Gastrocnemius medialis (tissue), 4 donors: Measurements from ENCODE around the gene SFI1. TPM values are rescaled to one million over a fixed set of nuclear protein-coding genes. Genes with fewer than 3 reads are reported as not detected.
A peak's percentile ranks its signal among the peaks of the same experiment; 100 is the strongest.
"Not testable (repeated sequence)": the region's sequence is repeated elsewhere in the genome, so short reads cannot be mapped to it uniquely, and the experiment has no call there.

Experiments
- ATAC-seq, 2 donors: fragments of 150-250 bp; one replicate each; pipeline ENCODE4 v1.9.1; 2016
- DNase-seq, 2 donors: peaks; one replicate each; pipeline ENCODE4 v3.0.0-alpha.2; 2019
- H3K27ac ChIP-seq, 4 donors: fragments of 200-600 bp; sonication (generic); 1 replicate in 1 of 4; 2 replicates in 3 of 4; pipeline ENCODE4 v1.5.1; 2016 to 2018; ENCODE audit warnings: mild to moderate bottlenecking in 2 of 4, moderate library complexity in 1 of 4
- H3K27me3 ChIP-seq, 3 donors: fragments of 200-600 bp; sonication (generic) in 2 of 3; 1 replicate in 1 of 3; 2 replicates in 2 of 3; pipeline versions ENCODE4 v1.5.1 to v1.6.0; 2016 to 2019; ENCODE audit warnings: mild to moderate bottlenecking in 1 of 3, moderate library complexity in 1 of 3
- H3K36me3 ChIP-seq, 2 donors: fragments of 200-600 bp; sonication (generic) in 1 of 2; one replicate each; pipeline ENCODE4 v1.5.1; 2017 to 2018
- H3K4me1 ChIP-seq, 2 donors: fragments of 200-600 bp; sonication (generic) in 1 of 2; one replicate each; pipeline ENCODE4 v1.5.1; 2016 to 2017; ENCODE audit warnings: mild to moderate bottlenecking in 2 of 2
- H3K4me3 ChIP-seq, 4 donors: fragments of 200-600 bp; sonication (generic) in 3 of 4; 1 replicate in 1 of 4; 2 replicates in 3 of 4; pipeline ENCODE4 v1.5.1; 2016 to 2019; ENCODE audit warnings: mild to moderate bottlenecking in 2 of 4
- H3K9me3 ChIP-seq, 3 donors: fragments of 200-600 bp; sonication (generic) in 2 of 3; 1 replicate in 1 of 3; 2 replicates in 2 of 3; pipeline ENCODE4 v1.5.1; 2016 to 2019
- POLR2A ChIP-seq, 2 donors: fragments of 450-650 bp; IDR thresholded peaks; one replicate each; pipeline ENCODE4 v1.6.1; 2017; ENCODE audit warnings: antibody characterized with exemption in 2 of 2, mild to moderate bottlenecking in 2 of 2, moderate library complexity in 2 of 2
- in situ Hi-C, 4 donors: fragments of 200-750 bp; cut with MboI; loops; one replicate each; pipeline versions ENCODE4 v1.15.0 to v1.8.0; 2017; ENCODE audit warnings: low sequenced_read_pairs in 4 of 4
- intact Hi-C: fragments of 100-400 bp; cut with DNase I; formaldehyde crosslinking; loops from one replicate; pipeline ENCODE4 v1.15.1; 2023; ENCODE audit warnings: low total_unique reads
- total RNA-seq, 4 donors: library from RNA; depleted of rRNA; stranded (reverse); fragments of >200 nt; gene quantifications; one replicate each; pipeline versions ENCODE4 v1.1.0 to v1.2.3, GENCODE V29; 2016
- TF ChIP-seq, protein P1 (sequence below), 5 experiments: fragments of 450-650 bp in 3 of 5; fragments of 200-600 bp in 2 of 5; sonication (generic) in 2 of 5; IDR thresholded peaks in 4 of 5; conservative IDR thresholded peaks in 1 of 5; 1 replicate in 4 of 5; 2 replicates in 1 of 5; pipeline ENCODE4 v1.5.1; 2016 to 2019; ENCODE audit warnings: antibody characterized with exemption in 5 of 5, mild to moderate bottlenecking in 3 of 5, moderate library complexity in 3 of 5

Gene SFI1
- total RNA-seq, 4 donors from 2014 or later = 1.1 to 12.6 (median 2.7) TPM

- Histone ChIP-seq H3K4me3 (no peak overlapping the region), H3K27me3 (no peaks in the 10 kb centered on the region), H3K4me1 (peaks cover 23 to 32% of the 10 kb centered on the region in 2 donors), H3K27ac (peak overlapping the region; percentile 49 to 72 (median 60)), H3K9me3 (no peaks in the 10 kb centered on the region), H3K36me3 (peaks cover 0 to 6% of the 10 kb centered on the region in 2 donors)
- TF ChIP-seq, protein P1, sequence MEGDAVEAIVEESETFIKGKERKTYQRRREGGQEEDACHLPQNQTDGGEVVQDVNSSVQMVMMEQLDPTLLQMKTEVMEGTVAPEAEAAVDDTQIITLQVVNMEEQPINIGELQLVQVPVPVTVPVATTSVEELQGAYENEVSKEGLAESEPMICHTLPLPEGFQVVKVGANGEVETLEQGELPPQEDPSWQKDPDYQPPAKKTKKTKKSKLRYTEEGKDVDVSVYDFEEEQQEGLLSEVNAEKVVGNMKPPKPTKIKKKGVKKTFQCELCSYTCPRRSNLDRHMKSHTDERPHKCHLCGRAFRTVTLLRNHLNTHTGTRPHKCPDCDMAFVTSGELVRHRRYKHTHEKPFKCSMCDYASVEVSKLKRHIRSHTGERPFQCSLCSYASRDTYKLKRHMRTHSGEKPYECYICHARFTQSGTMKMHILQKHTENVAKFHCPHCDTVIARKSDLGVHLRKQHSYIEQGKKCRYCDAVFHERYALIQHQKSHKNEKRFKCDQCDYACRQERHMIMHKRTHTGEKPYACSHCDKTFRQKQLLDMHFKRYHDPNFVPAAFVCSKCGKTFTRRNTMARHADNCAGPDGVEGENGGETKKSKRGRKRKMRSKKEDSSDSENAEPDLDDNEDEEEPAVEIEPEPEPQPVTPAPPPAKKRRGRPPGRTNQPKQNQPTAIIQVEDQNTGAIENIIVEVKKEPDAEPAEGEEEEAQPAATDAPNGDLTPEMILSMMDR (IDR thresholded peaks at IDR 0.05 in 4 of 5, conservative IDR thresholded peaks at IDR 0.05 in 1 of 5) = no peak
- TF ChIP-seq POLR2A (IDR thresholded peaks at IDR 0.05) = no peak
- no peak for ATAC-seq
- intact Hi-C loops = no loop called here
- in situ Hi-C loops = loop anchor here in 1 of 4 donors (25.0 kb wide), 1 partner anchor 284 kb away; the partner anchor contains the start of gene YWHAH
- DNase-seq = no peak
Measured at GRCh38 chr22:31652911-31653684, 156.8 kb downstream of the SFI1 start.

- intact Hi-C loops (no loop called here), in situ Hi-C loops (loop anchor here in 1 of 4 donors (25.0 kb wide), 1 partner anchor 283 kb away; the partner anchor contains the start of gene YWHAH)
- Histone ChIP-seq H3K4me3 (no peak overlapping the region), H3K27ac (peak overlapping the region; percentile 16 to 72 (median 52)), H3K36me3 (peaks cover 0 to under 1% of the 10 kb centered on the region in 2 donors), H3K4me1 (peaks cover 23 to 32% of the 10 kb centered on the region in 2 donors), H3K27me3 (no peaks in the 10 kb centered on the region), H3K9me3 (no peaks in the 10 kb centered on the region)
- DNase-seq = peak in 1 of 2 donors; percentile 44
- TF ChIP-seq POLR2A (IDR thresholded peaks at IDR 0.05) = no peak
- TF ChIP-seq, protein P1 (IDR thresholded peaks at IDR 0.05 in 4 of 5, conservative IDR thresholded peaks at IDR 0.05 in 1 of 5) = no peak
- ATAC-seq = peak; percentile 61 to 75
Measured at GRCh38 chr22:31653944-31654343, 157.6 kb downstream of the SFI1 start.

DNA sequence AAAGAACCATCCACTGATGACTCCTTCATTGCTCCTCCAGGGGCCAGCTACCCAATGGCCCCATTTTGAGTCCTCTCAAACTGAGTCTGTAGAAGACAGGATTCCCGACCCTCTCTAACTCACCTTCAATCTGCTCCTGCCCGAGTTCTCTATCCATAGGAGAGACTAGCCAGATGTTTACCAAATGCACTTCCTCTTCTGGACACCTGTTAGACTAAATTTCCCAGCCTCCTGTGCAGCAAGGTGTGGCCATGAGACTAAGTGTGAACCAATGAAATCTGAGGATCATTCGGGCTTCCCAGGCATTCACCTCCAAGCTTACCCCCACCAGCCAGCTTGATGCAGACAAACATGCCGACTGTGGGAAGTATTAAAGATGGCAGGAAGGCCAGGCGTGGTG is 158.1 kb downstream of the SFI1 start:
- intact Hi-C loops (no loop called here), in situ Hi-C loops (loop anchor here in 1 of 4 donors (25.0 kb wide), 1 partner anchor 283 kb away; the partner anchor contains the start of gene YWHAH)
- Histone ChIP-seq H3K4me3 (no peak overlapping the region), H3K27me3 (no peaks in the 10 kb centered on the region), H3K36me3 (no peaks in the 10 kb centered on the region), H3K9me3 (no peaks in the 10 kb centered on the region), H3K27ac (peak overlapping the region; percentile 16 to 72 (median 52)), H3K4me1 (peaks cover 27 to 32% of the 10 kb centered on the region in 2 donors)
- no peak for ATAC-seq
- TF ChIP-seq POLR2A (IDR thresholded peaks at IDR 0.05) = no peak
- TF ChIP-seq, protein P1 (IDR thresholded peaks at IDR 0.05 in 4 of 5, conservative IDR thresholded peaks at IDR 0.05 in 1 of 5) = no peak
- no peak for DNase-seq

GRCh38 chr22:31659246-31659645 is 162.9 kb downstream of the SFI1 start:
- in situ Hi-C loops = loop anchor here in 1 of 4 donors (25.0 kb wide), 1 partner anchor 278 kb away; the partner anchor contains the start of gene YWHAH
- DNase-seq = no peak
- H3K9me3 ChIP-seq = no peaks in the 10 kb centered on the region

DNA sequence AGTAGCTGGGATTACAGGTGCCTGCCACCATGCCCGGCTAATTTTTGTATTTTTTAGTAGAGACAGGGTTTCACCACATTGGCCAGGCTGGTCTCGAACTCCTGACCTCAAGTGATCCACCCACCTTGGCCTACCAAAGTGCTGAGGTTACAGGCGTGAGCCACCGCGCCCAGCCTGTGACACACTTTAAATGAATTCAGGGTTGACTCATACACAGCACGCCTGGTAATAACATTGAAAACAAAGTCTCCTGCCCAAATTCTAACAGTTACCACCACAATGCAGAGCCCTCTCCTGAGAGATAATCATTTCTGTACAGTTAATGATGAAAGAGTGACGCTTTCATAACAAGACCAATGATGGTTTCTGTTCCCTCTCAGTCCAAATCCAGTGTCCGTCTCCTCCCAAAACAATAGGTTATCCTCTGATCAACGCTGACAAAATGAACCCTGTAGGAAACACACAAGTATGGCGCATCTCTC is 164.6 kb downstream of the SFI1 start:
- intact Hi-C loops = loop anchor here (10.0 kb wide), 2 partner anchors 284 to 814 kb away; partner anchors contain the start of genes FBXO7 and YWHAH
- DNase-seq, ATAC-seq, H3K9me3 ChIP-seq, H3K27me3 ChIP-seq, H3K36me3 ChIP-seq: not testable (repeated sequence)
- in situ Hi-C loops = loop anchor here in 1 of 4 donors (25.0 kb wide), 1 partner anchor 276 kb away; the partner anchor contains the start of gene YWHAH
- peaks cover 16 to 19% of the 10 kb centered on the region in 2 donors for H3K4me1 ChIP-seq
- peak overlapping the region; percentile 88 to 96 (median 94) for H3K4me3 ChIP-seq
- peak overlapping the region in 3 of 4 donors; percentile 77 to 85 (median 78) for H3K27ac ChIP-seq

More at GRCh38 chr22:31659246-31659645, 162.9 kb downstream of the SFI1 start:
- peaks cover 20 to 23% of the 10 kb centered on the region in 2 donors for H3K4me1 ChIP-seq
- no peak overlapping the region for H3K4me3 ChIP-seq
- no peaks in the 10 kb centered on the region for H3K36me3 ChIP-seq
- TF ChIP-seq POLR2A (IDR thresholded peaks at IDR 0.05) = no peak
- TF ChIP-seq, protein P1 (IDR thresholded peaks at IDR 0.05 in 4 of 5, conservative IDR thresholded peaks at IDR 0.05 in 1 of 5) = no peak
- H3K27ac ChIP-seq = no peak overlapping the region
- H3K27me3 ChIP-seq = no peaks in the 10 kb centered on the region
- ATAC-seq = no peak
- intact Hi-C loops = no loop called here
